Measurements from ENCODE around the gene VPREB3.

The VPREB3 gene

DNA sequence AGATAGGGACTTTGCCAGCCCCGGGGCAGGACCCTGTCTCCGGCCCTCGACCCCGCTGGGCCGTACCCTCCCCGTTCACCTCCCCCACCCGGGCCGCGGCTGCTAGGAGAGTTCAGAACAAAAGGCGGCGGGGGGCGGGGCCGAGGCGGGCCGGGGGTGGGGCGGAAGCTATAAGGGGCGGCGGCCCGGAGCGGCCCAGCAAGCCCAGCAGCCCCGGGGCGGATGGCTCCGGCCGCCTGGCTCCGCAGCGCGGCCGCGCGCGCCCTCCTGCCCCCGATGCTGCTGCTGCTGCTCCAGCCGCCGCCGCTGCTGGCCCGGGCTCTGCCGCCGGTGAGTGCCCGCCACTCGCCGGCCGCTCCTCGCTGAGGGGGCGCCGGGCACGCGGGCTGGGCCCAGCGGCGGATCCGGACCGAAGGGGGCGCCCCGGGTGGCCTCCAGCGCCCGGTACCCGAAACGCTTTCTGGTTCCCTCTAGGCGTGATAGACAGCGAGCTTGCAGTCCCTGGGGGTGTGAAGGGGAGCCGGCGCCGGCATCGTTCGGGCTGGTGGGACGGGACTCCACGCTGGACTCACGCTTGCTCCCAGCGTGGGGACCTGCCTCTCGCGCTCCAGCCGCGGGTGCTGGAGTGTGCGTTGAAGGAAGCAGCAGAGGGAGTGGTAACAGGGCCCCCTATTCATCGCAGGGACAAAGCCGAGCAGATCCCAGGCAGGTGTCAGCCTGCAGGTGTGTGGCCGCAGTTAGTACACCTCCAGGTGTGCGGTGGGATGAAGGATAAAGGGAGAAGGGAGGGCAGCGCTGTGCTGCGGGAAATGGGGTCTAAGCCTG lies 18.6 kb upstream of the VPREB3 start, which contains the start of gene MMP11:
TSS of gene MMP11 (plus strand) at position 201 of the 825 bp plus-strand sequence. CDS start at position 223, 22 bp downstream.
- TF ChIP-seq SIN3A (IDR thresholded peaks at IDR 0.05; ENCODE audit: borderline replicate concordance, insufficient read depth, low read length) (no peak), POLR2AphosphoS5 (IDR thresholded peaks at IDR 0.05; ENCODE audit: low read depth, low read length) (no peak), FOXP2 (optimal IDR thresholded peaks at IDR 0.05; ENCODE audit: borderline replicate concordance, extremely low read depth, extremely low read length, insufficient read depth) (no peak), TAF1 (IDR thresholded peaks at IDR 0.05; ENCODE audit: borderline replicate concordance, insufficient read depth, low read length) (no peak)
- TF ChIP-seq, protein P1, sequence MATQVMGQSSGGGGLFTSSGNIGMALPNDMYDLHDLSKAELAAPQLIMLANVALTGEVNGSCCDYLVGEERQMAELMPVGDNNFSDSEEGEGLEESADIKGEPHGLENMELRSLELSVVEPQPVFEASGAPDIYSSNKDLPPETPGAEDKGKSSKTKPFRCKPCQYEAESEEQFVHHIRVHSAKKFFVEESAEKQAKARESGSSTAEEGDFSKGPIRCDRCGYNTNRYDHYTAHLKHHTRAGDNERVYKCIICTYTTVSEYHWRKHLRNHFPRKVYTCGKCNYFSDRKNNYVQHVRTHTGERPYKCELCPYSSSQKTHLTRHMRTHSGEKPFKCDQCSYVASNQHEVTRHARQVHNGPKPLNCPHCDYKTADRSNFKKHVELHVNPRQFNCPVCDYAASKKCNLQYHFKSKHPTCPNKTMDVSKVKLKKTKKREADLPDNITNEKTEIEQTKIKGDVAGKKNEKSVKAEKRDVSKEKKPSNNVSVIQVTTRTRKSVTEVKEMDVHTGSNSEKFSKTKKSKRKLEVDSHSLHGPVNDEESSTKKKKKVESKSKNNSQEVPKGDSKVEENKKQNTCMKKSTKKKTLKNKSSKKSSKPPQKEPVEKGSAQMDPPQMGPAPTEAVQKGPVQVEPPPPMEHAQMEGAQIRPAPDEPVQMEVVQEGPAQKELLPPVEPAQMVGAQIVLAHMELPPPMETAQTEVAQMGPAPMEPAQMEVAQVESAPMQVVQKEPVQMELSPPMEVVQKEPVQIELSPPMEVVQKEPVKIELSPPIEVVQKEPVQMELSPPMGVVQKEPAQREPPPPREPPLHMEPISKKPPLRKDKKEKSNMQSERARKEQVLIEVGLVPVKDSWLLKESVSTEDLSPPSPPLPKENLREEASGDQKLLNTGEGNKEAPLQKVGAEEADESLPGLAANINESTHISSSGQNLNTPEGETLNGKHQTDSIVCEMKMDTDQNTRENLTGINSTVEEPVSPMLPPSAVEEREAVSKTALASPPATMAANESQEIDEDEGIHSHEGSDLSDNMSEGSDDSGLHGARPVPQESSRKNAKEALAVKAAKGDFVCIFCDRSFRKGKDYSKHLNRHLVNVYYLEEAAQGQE (IDR thresholded peaks at IDR 0.05; ENCODE audit: insufficient read depth in 1 of 2, low read depth in 2 of 2, low read length in 2 of 2): no peak

DNA sequence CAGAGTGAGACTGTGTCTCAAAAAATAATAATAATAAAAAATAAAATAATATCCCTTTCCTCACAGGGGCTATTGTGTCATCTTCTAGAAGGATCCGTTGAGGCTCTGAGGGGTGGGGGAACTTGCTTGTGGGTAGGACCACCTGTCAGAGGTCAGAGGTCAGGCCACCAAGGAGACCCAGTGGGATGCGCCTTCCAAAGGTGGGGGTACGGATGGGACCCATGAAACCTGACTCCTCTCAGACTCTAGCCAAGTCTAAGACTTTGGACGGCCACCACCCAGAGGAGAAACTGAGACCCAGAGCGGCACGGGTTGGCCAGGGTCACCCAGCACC lies 18.1 kb upstream of the VPREB3 start:
- TF ChIP-seq, protein P1 (IDR thresholded peaks at IDR 0.05; ENCODE audit: insufficient read depth in 1 of 2, low read depth in 2 of 2, low read length in 2 of 2): no peak
- no peak for TF ChIP-seq FOXP2 (optimal IDR thresholded peaks at IDR 0.05; ENCODE audit: borderline replicate concordance, extremely low read depth, extremely low read length, insufficient read depth)
- no peak for TF ChIP-seq SIN3A (IDR thresholded peaks at IDR 0.05; ENCODE audit: borderline replicate concordance, insufficient read depth, low read length)
- no peak for TF ChIP-seq TAF1 (IDR thresholded peaks at IDR 0.05; ENCODE audit: borderline replicate concordance, insufficient read depth, low read length)
- no peak for TF ChIP-seq POLR2AphosphoS5 (IDR thresholded peaks at IDR 0.05; ENCODE audit: low read depth, low read length)

DNA sequence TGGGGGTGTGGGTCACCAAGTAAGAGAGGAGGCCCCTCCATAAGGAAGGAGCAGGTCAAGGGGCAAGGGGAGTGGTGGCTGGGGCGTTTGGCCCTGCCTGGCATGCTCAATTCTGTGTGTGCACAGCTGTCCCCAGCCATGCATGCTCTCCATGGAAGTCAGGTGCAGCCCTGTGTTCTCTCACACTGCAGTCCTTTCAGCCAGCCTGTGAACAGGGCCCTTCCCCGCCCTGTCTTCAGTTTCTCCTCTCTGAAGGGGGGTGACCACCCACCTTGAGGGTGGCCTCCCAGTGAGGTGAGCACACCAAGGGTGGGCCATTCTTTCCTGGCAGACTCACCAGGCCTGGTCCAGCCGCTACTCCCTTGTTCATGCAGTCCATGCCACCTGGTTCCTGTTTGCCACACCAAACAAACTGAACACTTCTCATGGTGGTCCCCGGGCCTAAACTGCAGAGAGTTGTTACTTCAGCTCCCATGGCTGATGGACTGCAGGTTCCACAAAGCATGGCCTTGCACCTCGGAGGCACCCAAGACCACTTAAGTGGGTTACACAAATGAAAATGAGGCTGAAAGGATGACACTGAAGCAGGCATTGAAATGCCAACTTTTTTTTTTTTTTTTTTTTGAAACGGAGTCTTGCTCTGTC lies 15.2 kb upstream of the VPREB3 start:
- TF ChIP-seq SIN3A (IDR thresholded peaks at IDR 0.05; ENCODE audit: borderline replicate concordance, insufficient read depth, low read length) (no peak), FOXP2 (optimal IDR thresholded peaks at IDR 0.05; ENCODE audit: borderline replicate concordance, extremely low read depth, extremely low read length, insufficient read depth) (no peak), POLR2AphosphoS5 (IDR thresholded peaks at IDR 0.05; ENCODE audit: low read depth, low read length) (no peak), TAF1 (IDR thresholded peaks at IDR 0.05; ENCODE audit: borderline replicate concordance, insufficient read depth, low read length) (no peak)
- TF ChIP-seq, protein P1 (IDR thresholded peaks at IDR 0.05; ENCODE audit: insufficient read depth in 1 of 2, low read depth in 2 of 2, low read length in 2 of 2): no peak

DNA sequence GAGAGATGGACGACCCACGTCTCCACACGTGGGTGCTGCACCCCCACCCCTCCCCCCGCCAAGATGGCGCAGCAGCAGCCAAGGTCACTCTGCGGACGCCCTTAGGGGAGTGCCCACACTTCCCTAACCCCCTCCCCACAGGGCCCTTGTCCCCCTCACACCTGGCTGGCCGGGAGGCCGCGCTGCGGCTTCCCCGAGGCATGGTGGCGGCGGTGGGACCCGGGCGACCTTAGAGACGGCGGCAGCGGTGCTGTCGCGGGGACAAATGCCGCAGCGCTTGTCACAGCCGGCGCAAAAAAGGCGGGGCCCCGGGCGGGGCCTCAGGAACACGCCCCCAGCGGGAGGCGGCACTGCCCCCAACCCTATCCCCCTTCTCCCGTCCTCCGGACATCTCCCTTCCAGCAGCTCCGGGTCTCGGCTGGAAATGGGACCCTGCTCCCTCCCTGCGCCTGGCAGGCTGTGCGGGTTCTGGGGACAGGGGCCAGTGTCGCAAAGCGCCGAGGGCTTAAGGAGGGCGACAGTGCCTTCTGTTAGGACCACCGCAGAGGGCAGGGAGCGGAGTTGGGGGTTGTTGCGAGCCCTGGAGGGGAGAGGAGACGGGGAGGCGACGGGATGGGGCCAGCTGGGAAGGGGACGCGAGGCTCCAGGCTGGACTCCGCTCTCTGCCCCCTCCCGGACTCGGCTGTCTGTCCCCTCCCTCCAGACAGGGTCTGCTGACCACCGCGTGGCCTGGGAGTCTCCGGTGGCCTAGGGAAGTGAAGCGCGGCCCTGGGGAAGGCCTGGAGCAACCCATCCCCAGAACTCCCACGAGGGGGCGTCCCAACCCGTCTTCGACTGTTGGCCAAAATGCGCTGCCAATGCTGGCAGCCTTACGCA lies 13.7 kb upstream of the VPREB3 start, which contains the start of gene CHCHD10:
TSS of gene CHCHD10 (minus strand) at position 300 of the 876 bp plus-strand sequence. CDS start at position 202, 98 bp downstream.
- TF ChIP-seq FOXP2 (optimal IDR thresholded peaks at IDR 0.05; ENCODE audit: borderline replicate concordance, extremely low read depth, extremely low read length, insufficient read depth) (no peak), TAF1 (IDR thresholded peaks at IDR 0.05; ENCODE audit: borderline replicate concordance, insufficient read depth, low read length) (peak; percentile 55; the same call in 1 of the 2 replicates), SIN3A (IDR thresholded peaks at IDR 0.05; ENCODE audit: borderline replicate concordance, insufficient read depth, low read length) (0 out of 2 replicates have a peak, but pooled peaks have one; percentile 45), POLR2AphosphoS5 (IDR thresholded peaks at IDR 0.05; ENCODE audit: low read depth, low read length) (peak; percentile 90)
- TF ChIP-seq, protein P1 (IDR thresholded peaks at IDR 0.05; ENCODE audit: insufficient read depth in 1 of 2, low read depth in 2 of 2, low read length in 2 of 2): peak; percentile 12 to 28; a peak in 1 of 4 replicates
